ENCODE data around the gene PAX4. TPM values are rescaled to one million over a fixed set of nuclear protein-coding genes. Genes with fewer than 3 reads are reported as not detected.

The PAX4 gene
- total RNA-seq, 1 experiment from 2014 or later = not detected

GRCh38 chr7:127591591-127591990, 26.4 kb downstream of the PAX4 start:
- Histone ChIP-seq H3K79me1 (ENCODE audit: insufficient read depth, low read depth, low read length, poor library complexity, severe bottlenecking) (no peaks in the 10 kb centered on the region), H3K9ac (ENCODE audit: extremely low read depth, insufficient read length, low read length) (no peak overlapping the region), H2BK120ac (ENCODE audit: low read depth, low read length, poor library complexity, severe bottlenecking) (no peak overlapping the region), H4K8ac (replicated peaks; ENCODE audit: insufficient read length, low read depth, low read length) (no peak overlapping the region), H2BK12ac (ENCODE audit: insufficient read length, low read depth, low read length) (no peak overlapping the region), H3K27ac (ENCODE audit: insufficient read length, low read depth, low read length) (no peak overlapping the region), H2AK5ac (ENCODE audit: insufficient read length, low read length) (no peak overlapping the region), H3K79me2 (ENCODE audit: insufficient read depth, low read length) (no peaks in the 10 kb centered on the region), H3K14ac (ENCODE audit: insufficient read depth, low read length) (no peak overlapping the region), H2BK15ac (ENCODE audit: low read depth, low read length) (no peak overlapping the region), H3K23ac (ENCODE audit: insufficient read length, low read depth, low read length) (no peak overlapping the region), H3K23me2 (ENCODE audit: insufficient read length, low read depth, low read length, poor library complexity, severe bottlenecking) (peaks cover 10% of the 10 kb centered on the region), H4K20me1 (ENCODE audit: control insufficient read depth, insufficient read depth, insufficient read length) (no peaks in the 10 kb centered on the region), H3K4me1 (ENCODE audit: insufficient read depth, low read length) (no peaks in the 10 kb centered on the region), H3K4me2 (ENCODE audit: insufficient read depth, insufficient read length, low read length) (no peak overlapping the region), H3K18ac (ENCODE audit: insufficient read length, low read depth, low read length) (no peak overlapping the region), H3K4ac (ENCODE audit: low read depth, low read length) (no peak overlapping the region), H3K27me3 (ENCODE audit: insufficient read depth, low read length) (peaks cover 4% of the 10 kb centered on the region; the same call in 1 of the 2 replicates), H2BK5ac (ENCODE audit: insufficient read length, low read length) (no peak overlapping the region), H4K5ac (ENCODE audit: insufficient read length, low read depth, low read length) (no peak overlapping the region), H2BK20ac (ENCODE audit: low read depth, low read length, poor library complexity, severe bottlenecking) (no peak overlapping the region), H2AFZ (ENCODE audit: low read length) (no peak overlapping the region), H3K56ac (ENCODE audit: insufficient read length, low read depth, low read length) (no peak overlapping the region), H4K91ac (ENCODE audit: insufficient read length, low read depth, low read length) (no peak overlapping the region), H3K9me3 (ENCODE audit: control insufficient read depth, low read depth, low read length) (no peaks in the 10 kb centered on the region), H3T11ph (ENCODE audit: low read length) (no peak overlapping the region)
- H3K36me3 Mint-ChIP-seq (ENCODE audit: insufficient read depth in 1 of 3, low read depth in 3 of 3) = peaks cover 24 to 28% (median 26%) of the 10 kb centered on the region in 3 experiments
- peaks cover 25% of the 10 kb centered on the region for H3K27me3 Mint-ChIP-seq (ENCODE audit: low read depth)
- H3K27ac Mint-ChIP-seq = no peak overlapping the region
- H3K9me3 Mint-ChIP-seq = no peaks in the 10 kb centered on the region
- no peak for DNase-seq
- no peak for TF ChIP-seq CTCF (conservative IDR thresholded peaks at IDR 0.05)
- H3K4me1 Mint-ChIP-seq = peaks cover 6 to 14% of the 10 kb centered on the region in 2 experiments
- WGBS (ENCODE audit: extremely low coverage, insufficient read length, low lambda C conversion rate) = no CpG with 5 or more reads among the region's 6 CpGs
- H3K4me3 Mint-ChIP-seq = no peak overlapping the region
